PC-3 (cell line): ENCODE results near the gene KRTAP3-2. TPM values are rescaled to one million over a fixed set of nuclear protein-coding genes. Genes with fewer than 3 reads are reported as not detected.
"Not testable (repeated sequence)": the region's sequence is repeated elsewhere in the genome, so short reads cannot be mapped to it uniquely, and the experiment has no call there.

ENCODE experiments used
- ATAC-seq: fragments of 200-7000 bp; cut with Tn5 transposase; 2 replicates; pipeline ENCODE4 v1.9.1; 2020; ENCODE audit warnings: mild to moderate bottlenecking, moderate library complexity
- Bru-seq: library from RNA; stranded (reverse); fragments of 400-500 nt; gene quantifications from one replicate; lab custom pipeline; 2021; lab: Mats Ljungman, UMichigan
- BruChase-seq, 2 experiments: library from RNA; stranded (reverse); fragments of 400-500 nt; gene quantifications; one replicate each; lab custom pipeline; 2021; lab: Mats Ljungman, UMichigan
- BruUV-seq: library from RNA; stranded (reverse); fragments of 400-500 nt; replicated peaks from 2 replicates; lab custom pipeline; 2021; lab: Mats Ljungman, UMichigan
- CTCF ChIA-PET: fragments of 300-600 bp; sonication (Branson Sonifier 250); formaldehyde crosslinking; loops from one replicate; lab custom pipeline; 2022; ENCODE audit warnings: antibody characterized with exemption; lab: Charles Lee
- POLR2A ChIA-PET: fragments of 300-600 bp; sonication (Branson Sonifier 250); formaldehyde crosslinking; loops from one replicate; lab custom pipeline; 2022; ENCODE audit warnings: antibody characterized with exemption; ENCODE audit not compliant: unreplicated experiment; lab: Charles Lee
- DNase-seq: peaks from one replicate; pipeline ENCODE4 v3.0.0-alpha.2; 2015
- H2AFZ ChIP-seq: fragments of 300-600 bp; sonication (generic); 2 replicates; pipeline ENCODE4 v1.6.0; 2016; ENCODE audit warnings: antibody characterized with exemption, low read length
- H3F3A ChIP-seq: fragments of 300-600 bp; sonication (generic); one replicate; pipeline ENCODE4 v1.6.0; 2017; ENCODE audit warnings: antibody characterized with exemption, low read length, control low read depth, mild to moderate bottlenecking; ENCODE audit not compliant: unreplicated experiment
- H3K27ac ChIP-seq: fragments of 300-600 bp; sonication (generic); 2 replicates; pipeline ENCODE4 v1.5.1; 2016; ENCODE audit warnings: mild to moderate bottlenecking, low read length
- H3K27me3 ChIP-seq: fragments of 300-600 bp; sonication (generic); 2 replicates; pipeline ENCODE4 v1.6.1; 2016; ENCODE audit warnings: low read length, mixed read lengths
- H3K36me3 ChIP-seq: fragments of 300-600 bp; sonication (generic); 2 replicates; pipeline ENCODE4 v1.6.1; 2016; ENCODE audit warnings: low read depth, mixed run types, low read length, mixed read lengths
- H3K4me1 ChIP-seq: fragments of 300-600 bp; sonication (generic); 2 replicates; pipeline ENCODE4 v1.5.1; 2016; ENCODE audit warnings: low read length; ENCODE audit not compliant: insufficient read depth
- H3K4me2 ChIP-seq: fragments of 300-600 bp; sonication (generic); 2 replicates; pipeline ENCODE4 v1.6.0; 2016; ENCODE audit warnings: low read length
- H3K4me3 ChIP-seq: fragments of 300-600 bp; sonication (generic); 2 replicates; pipeline ENCODE4 v1.5.1; 2016; ENCODE audit warnings: mild to moderate bottlenecking, low read length, mixed read lengths
- H3K79me2 ChIP-seq: fragments of 300-600 bp; sonication (generic); 2 replicates; pipeline ENCODE4 v1.6.1; 2017; ENCODE audit warnings: low read length, mixed read lengths
- H3K9ac ChIP-seq: fragments of 300-600 bp; sonication (generic); 2 replicates; pipeline ENCODE4 v1.6.0; 2016; ENCODE audit warnings: mild to moderate bottlenecking, low read length
- H3K9me2 ChIP-seq: fragments of 300-600 bp; sonication (generic); replicated peaks from 2 replicates; pipeline ENCODE4 v1.6.1; 2016; ENCODE audit warnings: mixed run types, low read length, mixed read lengths
- H3K9me3 ChIP-seq: fragments of 300-600 bp; sonication (generic); 2 replicates; pipeline ENCODE4 v1.6.1; 2016; ENCODE audit warnings: low read length, mixed read lengths
- H4K20me1 ChIP-seq: fragments of 300-600 bp; sonication (generic); 2 replicates; pipeline ENCODE4 v1.6.1; 2016; ENCODE audit warnings: low read length, mixed read lengths
- CTCF ChIP-seq: fragments of 300-600 bp; sonication (generic); conservative IDR thresholded peaks from 2 replicates; pipeline ENCODE4 v1.5.1; 2017; ENCODE audit warnings: antibody characterized with exemption, low read depth, mild to moderate bottlenecking, low read length
- EZH2 ChIP-seq: fragments of 300-600 bp; sonication (generic); IDR thresholded peaks from one replicate; pipeline ENCODE4 v1.6.1; 2017; ENCODE audit warnings: antibody characterized with exemption, mild to moderate bottlenecking, low read length; ENCODE audit not compliant: unreplicated experiment
- EZH2phosphoT487 ChIP-seq: fragments of 300-600 bp; sonication (generic); IDR thresholded peaks from 2 replicates; pipeline ENCODE4 v1.6.1; 2018; ENCODE audit warnings: mild to moderate bottlenecking, antibody characterized with exemption, low read length, borderline replicate concordance
- intact Hi-C: fragments of 100-400 bp; cut with micrococcal nuclease; formaldehyde crosslinking; loops from 2 replicates; pipeline ENCODE4 v1.9.0; 2023
- long read RNA-seq: library from polyadenylated mRNA; unstranded; transcript quantifications from one replicate; pipeline ENCODE4 v2.0.0, GENCODE V29; 2021; ENCODE audit not compliant: unreplicated experiment
- total RNA-seq: library from RNA; depleted of rRNA; stranded (reverse); fragments of >200 nt; gene quantifications from 2 replicates; pipeline ENCODE4 v1.2.3, GENCODE V29; 2014; rRNA removed

Gene KRTAP3-2
- total RNA-seq (not detected in 2 replicates), Bru-seq, nascent RNA (percentile 26 among the genes with signal in this experiment), BruChase-seq, experiment 1, labeled RNA remaining after a 6-hour chase (not detected), BruChase-seq, experiment 2, labeled RNA remaining after a 2-hour chase (not detected)
- long read RNA-seq: 0 reads

GRCh38 chr17:40999563-40999962 is at the start of gene KRTAP3-2:
TSS of gene KRTAP3-2 (minus strand) at chr17:40999906. CDS start at chr17:40999853, 53 bp downstream.
- intact Hi-C loops, H3K79me2 ChIP-seq: not testable (repeated sequence)

GRCh38 chr17:41049110-41049509 is 49.4 kb upstream of the KRTAP3-2 start:
- peak overlapping the region; percentile 47 for H3K4me3 ChIP-seq
- CTCF ChIA-PET: interaction anchor here (0.5 to 0.6 kb wide), 2 partner anchors 10 to 94 kb away, joined by 3 to 6 read pairs; no protein-coding TSS in a partner anchor

More at GRCh38 chr17:40999563-40999962, at the start of gene KRTAP3-2:
- H3K27me3 ChIP-seq, H3F3A ChIP-seq, H3K9ac ChIP-seq, H3K9me2 ChIP-seq, H3K4me2 ChIP-seq, DNase-seq, H2AFZ ChIP-seq, ATAC-seq, H3K9me3 ChIP-seq, CTCF ChIA-PET, BruUV-seq, H3K36me3 ChIP-seq, H4K20me1 ChIP-seq, POLR2A ChIA-PET, H3K27ac ChIP-seq, H3K4me3 ChIP-seq: not testable (repeated sequence)
- H3K4me1 ChIP-seq: peaks cover 21% of the 10 kb centered on the region

GRCh38 chr17:41048441-41048840 is 48.7 kb upstream of the KRTAP3-2 start:
- BruUV-seq: no TSS peak
- Histone ChIP-seq H2AFZ (peak overlapping the region; percentile 53; the same call in 1 of the 2 replicates), H3K27ac (peak overlapping the region; percentile 80), H3K9me3 (no peaks in the 10 kb centered on the region), H3K79me2 (no peaks in the 10 kb centered on the region), H3K36me3 (no peaks in the 10 kb centered on the region), H3F3A (peaks cover 5% of the 10 kb centered on the region), H3K4me2 (peak overlapping the region; percentile 76), H3K9me2 (no peaks in the 10 kb centered on the region), H3K4me1 (peaks cover 15% of the 10 kb centered on the region), H3K4me3 (peak overlapping the region; percentile 47), H4K20me1 (no peaks in the 10 kb centered on the region), H3K9ac (peak overlapping the region; percentile 10; the same call in 1 of the 2 replicates), H3K27me3 (no peaks in the 10 kb centered on the region)
- no peak for TF ChIP-seq CTCF
- TF ChIP-seq EZH2phosphoT487: no peak
- no peak for TF ChIP-seq EZH2
- DNase-seq: peak; percentile 78
- intact Hi-C loops: no loop called here
- ATAC-seq: peak; percentile 72
- CTCF ChIA-PET: no interaction called here
- POLR2A ChIA-PET: no interaction called here

More at GRCh38 chr17:41049110-41049509, 49.4 kb upstream of the KRTAP3-2 start:
- H4K20me1 ChIP-seq: no peaks in the 10 kb centered on the region
- no peak overlapping the region for H2AFZ ChIP-seq
- no peaks in the 10 kb centered on the region for H3K9me3 ChIP-seq
- peak overlapping the region; percentile 80 for H3K27ac ChIP-seq
- H3K9ac ChIP-seq: peak overlapping the region; percentile 10; the same call in 1 of the 2 replicates
- POLR2A ChIA-PET: no interaction called here
- peak; percentile 90 for ATAC-seq
- intact Hi-C loops: no loop called here
- H3K36me3 ChIP-seq: no peaks in the 10 kb centered on the region
- peaks cover 5% of the 10 kb centered on the region for H3F3A ChIP-seq
- TF ChIP-seq EZH2phosphoT487 (no peak), EZH2 (no peak), CTCF (no peak)
- H3K4me1 ChIP-seq: peaks cover 15% of the 10 kb centered on the region
- no peaks in the 10 kb centered on the region for H3K9me2 ChIP-seq
- DNase-seq: peak; percentile 80
- no peaks in the 10 kb centered on the region for H3K27me3 ChIP-seq
- H3K79me2 ChIP-seq: no peaks in the 10 kb centered on the region
- BruUV-seq: no TSS peak
- H3K4me2 ChIP-seq: peak overlapping the region; percentile 76

GRCh38 chr17:41046735-41047465 is 47.2 kb upstream of the KRTAP3-2 start, which contains the start of gene KRTAP2-1:
TSS of gene KRTAP2-1 (minus strand) at chr17:41047316. CDS start at chr17:41047267, 49 bp downstream.
- BruUV-seq, H3F3A ChIP-seq, POLR2A ChIA-PET, H3K79me2 ChIP-seq, H3K36me3 ChIP-seq, ATAC-seq, H3K9me3 ChIP-seq, H2AFZ ChIP-seq, H3K9me2 ChIP-seq, H3K27me3 ChIP-seq, DNase-seq, H3K4me3 ChIP-seq, H4K20me1 ChIP-seq, CTCF ChIA-PET, H3K9ac ChIP-seq, intact Hi-C loops: not testable (repeated sequence)
- H3K4me2 ChIP-seq: peak within 1 kb of the TSS; percentile 76; the same call in 1 of the 2 replicates
- peak within 1 kb of the TSS; percentile 80 for H3K27ac ChIP-seq
- peaks cover 15% of the 10 kb centered on the region for H3K4me1 ChIP-seq
